Non-pigmented ciliary epithelial cell (primary cell): ENCODE data around the gene SLX4IP.
"Not testable (repeated sequence)": the region's sequence is repeated elsewhere in the genome, so short reads cannot be mapped to it uniquely, and the experiment has no call there.

Source experiments
- DNase-seq: peaks from one replicate; pipeline ENCODE4 v3.0.0-alpha.2; 2010; ENCODE audit warnings: low read depth

SLX4IP gene

GRCh38 chr20:10573951-10574339 lies 138.8 kb downstream of the SLX4IP start:
- no peak for DNase-seq

- DNase-seq, result no peak
Measured at GRCh38 chr20:10576411-10577090, 141.4 kb downstream of the SLX4IP start.

GRCh38 chr20:10577648-10578047 lies 142.5 kb downstream of the SLX4IP start:
- DNase-seq, result no peak

GRCh38 chr20:10578607-10579006 lies 143.5 kb downstream of the SLX4IP start:
- peak; percentile 83 for DNase-seq

- DNase-seq, result no peak
Measured at GRCh38 chr20:10579942-10580341, 144.8 kb downstream of the SLX4IP start.

- no peak for DNase-seq
Measured at GRCh38 chr20:10580700-10581099, 145.6 kb downstream of the SLX4IP start.

GRCh38 chr20:10581823-10582222 lies 146.7 kb downstream of the SLX4IP start:
- no peak for DNase-seq

- no peak for DNase-seq
Measured at GRCh38 chr20:10584371-10584770, 149.3 kb downstream of the SLX4IP start.

GRCh38 chr20:10585308-10585707 lies 150.2 kb downstream of the SLX4IP start:
- DNase-seq, result no peak

- DNase-seq, result no peak
Measured at GRCh38 chr20:10586296-10586695, 151.2 kb downstream of the SLX4IP start.

GRCh38 chr20:10590446-10590845 lies 155.3 kb downstream of the SLX4IP start:
- not testable (repeated sequence) for DNase-seq

- DNase-seq, result no peak
Measured at GRCh38 chr20:10590950-10591671, 156.0 kb downstream of the SLX4IP start.

- no peak for DNase-seq
Measured at GRCh38 chr20:10591946-10592521, 156.9 kb downstream of the SLX4IP start.

GRCh38 chr20:10594296-10594868 lies 159.3 kb downstream of the SLX4IP start:
- DNase-seq, result no peak

- no peak for DNase-seq
Measured at GRCh38 chr20:10595266-10595665, 160.2 kb downstream of the SLX4IP start.

- DNase-seq, result no peak
Measured at GRCh38 chr20:10595985-10596384, 160.9 kb downstream of the SLX4IP start.

- DNase-seq, result peak; percentile 80
Measured at GRCh38 chr20:10596710-10597121, 161.6 kb downstream of the SLX4IP start.

- DNase-seq, result no peak
Measured at GRCh38 chr20:10597637-10598036, 162.5 kb downstream of the SLX4IP start.

- DNase-seq, result no peak
Measured at GRCh38 chr20:10602221-10602871, 167.2 kb downstream of the SLX4IP start.

GRCh38 chr20:10603378-10603777 lies 168.3 kb downstream of the SLX4IP start:
- DNase-seq, result no peak

- DNase-seq, result no peak
Measured at GRCh38 chr20:10603971-10604864, 169.1 kb downstream of the SLX4IP start.
